A673 (cell line): ENCODE results near the gene SPRED2. TPM values are rescaled to one million over a fixed set of nuclear protein-coding genes. Genes with fewer than 3 reads are reported as not detected.

ENCODE experiments used
- BruUV-seq: library from RNA; stranded (reverse); fragments of 400-500 nt; replicated peaks from 2 replicates; lab custom pipeline; 2021; lab: Mats Ljungman, UMichigan
- CTCF ChIA-PET: fragments of 300-600 bp; sonication (Branson Sonifier 250); formaldehyde crosslinking; loops from one replicate; lab custom pipeline; 2022; ENCODE audit warnings: antibody characterized with exemption; lab: Charles Lee
- POLR2A ChIA-PET: fragments of 300-600 bp; sonication (Branson Sonifier 250); formaldehyde crosslinking; loops from one replicate; lab custom pipeline; 2022; ENCODE audit warnings: antibody characterized with exemption; ENCODE audit not compliant: low non-redundant PET; lab: Charles Lee
- DNase-seq: peaks from one replicate; pipeline ENCODE4 v3.0.0-alpha.2; 2015; ENCODE audit warnings: low spot score
- H3K27ac ChIP-seq: fragments of 200-600 bp; sonication (generic); 2 replicates; pipeline ENCODE4 v1.5.1; 2016; ENCODE audit warnings: mixed run types, low read depth, mild to moderate bottlenecking, mixed read lengths, antibody characterized with exemption, low read length; ENCODE audit not compliant: poor library complexity, severe bottlenecking
- H3K27me3 ChIP-seq: fragments of 200-600 bp; sonication (generic); replicated peaks from 2 replicates; pipeline ENCODE4 v1.6.1; 2017; ENCODE audit warnings: mixed run types, low read depth, mild to moderate bottlenecking, mixed read lengths, antibody characterized with exemption, low read length; ENCODE audit not compliant: insufficient read depth, poor library complexity
- H3K36me3 ChIP-seq: fragments of 200-600 bp; sonication (generic); 2 replicates; pipeline ENCODE4 v1.6.1; 2016; ENCODE audit warnings: mixed run types, mild to moderate bottlenecking, mixed read lengths, antibody characterized with exemption, low read length; ENCODE audit not compliant: insufficient read depth, poor library complexity, severe bottlenecking
- H3K4me1 ChIP-seq: fragments of 200-600 bp; sonication (generic); 2 replicates; pipeline ENCODE4 v1.6.1; 2017; ENCODE audit warnings: mixed run types, mild to moderate bottlenecking, mixed read lengths, antibody characterized with exemption, low read length; ENCODE audit not compliant: insufficient read depth, poor library complexity, severe bottlenecking
- H3K4me3 ChIP-seq: fragments of 200-600 bp; sonication (generic); 2 replicates; pipeline ENCODE4 v1.5.1; 2016; ENCODE audit warnings: low read depth, mixed run types, mild to moderate bottlenecking, mixed read lengths, low read length; ENCODE audit not compliant: poor library complexity, severe bottlenecking
- H3K9me3 ChIP-seq: fragments of 200-600 bp; sonication (generic); 2 replicates; pipeline ENCODE4 v1.6.1; 2016; ENCODE audit warnings: mixed run types, low read depth, mild to moderate bottlenecking, mixed read lengths, antibody characterized with exemption, low read length; ENCODE audit not compliant: poor library complexity, severe bottlenecking
- EZH2 ChIP-seq: fragments of 200-600 bp; sonication (generic); IDR thresholded peaks from 2 replicates; pipeline ENCODE4 v1.6.1; 2017; ENCODE audit warnings: borderline replicate concordance, low read depth, mild to moderate bottlenecking, mixed read lengths, antibody characterized with exemption, low read length; ENCODE audit not compliant: poor library complexity, severe bottlenecking
- intact Hi-C: fragments of 100-400 bp; cut with micrococcal nuclease; formaldehyde crosslinking; loops from one replicate; pipeline ENCODE4 v1.10.0; 2022; ENCODE audit not compliant: unreplicated experiment
- total RNA-seq: library from RNA; stranded (reverse); gene quantifications from 2 replicates; pipeline ENCODE4 v1.2.3, GENCODE V29; 2021
- TF ChIP-seq, protein P1 (sequence below): fragments of 300-800, 200-600 bp; sonication (generic); conservative IDR thresholded peaks from 2 replicates; pipeline ENCODE4 v1.5.1; 2017; ENCODE audit warnings: low read depth, mild to moderate bottlenecking, antibody characterized with exemption, low read length, moderate library complexity, mixed read lengths

SPRED2 gene
- total RNA-seq, 1 experiment from 2014 or later = 79.4 TPM

GRCh38 chr2:65369574-65369973 is 62.8 kb downstream of the SPRED2 start:
- Histone ChIP-seq H3K27ac (no peak overlapping the region), H3K4me1 (peaks cover 63% of the 10 kb centered on the region), H3K27me3 (no peaks in the 10 kb centered on the region), H3K9me3 (no peaks in the 10 kb centered on the region), H3K4me3 (no peak overlapping the region), H3K36me3 (no peaks in the 10 kb centered on the region)
- POLR2A ChIA-PET = no interaction called here
- DNase-seq = no peak
- TF ChIP-seq, protein P1, sequence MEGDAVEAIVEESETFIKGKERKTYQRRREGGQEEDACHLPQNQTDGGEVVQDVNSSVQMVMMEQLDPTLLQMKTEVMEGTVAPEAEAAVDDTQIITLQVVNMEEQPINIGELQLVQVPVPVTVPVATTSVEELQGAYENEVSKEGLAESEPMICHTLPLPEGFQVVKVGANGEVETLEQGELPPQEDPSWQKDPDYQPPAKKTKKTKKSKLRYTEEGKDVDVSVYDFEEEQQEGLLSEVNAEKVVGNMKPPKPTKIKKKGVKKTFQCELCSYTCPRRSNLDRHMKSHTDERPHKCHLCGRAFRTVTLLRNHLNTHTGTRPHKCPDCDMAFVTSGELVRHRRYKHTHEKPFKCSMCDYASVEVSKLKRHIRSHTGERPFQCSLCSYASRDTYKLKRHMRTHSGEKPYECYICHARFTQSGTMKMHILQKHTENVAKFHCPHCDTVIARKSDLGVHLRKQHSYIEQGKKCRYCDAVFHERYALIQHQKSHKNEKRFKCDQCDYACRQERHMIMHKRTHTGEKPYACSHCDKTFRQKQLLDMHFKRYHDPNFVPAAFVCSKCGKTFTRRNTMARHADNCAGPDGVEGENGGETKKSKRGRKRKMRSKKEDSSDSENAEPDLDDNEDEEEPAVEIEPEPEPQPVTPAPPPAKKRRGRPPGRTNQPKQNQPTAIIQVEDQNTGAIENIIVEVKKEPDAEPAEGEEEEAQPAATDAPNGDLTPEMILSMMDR = no peak
- no peak for TF ChIP-seq EZH2
- intact Hi-C loops = loop anchor here (5.0 kb wide), 1 partner anchor 63 kb away; the partner anchor contains the start of gene SPRED2
- CTCF ChIA-PET = interaction anchor here (1.2 kb wide), 1 partner anchor 9 kb away, joined by 3 read pairs; no protein-coding TSS in a partner anchor
- no TSS peak for BruUV-seq

DNA sequence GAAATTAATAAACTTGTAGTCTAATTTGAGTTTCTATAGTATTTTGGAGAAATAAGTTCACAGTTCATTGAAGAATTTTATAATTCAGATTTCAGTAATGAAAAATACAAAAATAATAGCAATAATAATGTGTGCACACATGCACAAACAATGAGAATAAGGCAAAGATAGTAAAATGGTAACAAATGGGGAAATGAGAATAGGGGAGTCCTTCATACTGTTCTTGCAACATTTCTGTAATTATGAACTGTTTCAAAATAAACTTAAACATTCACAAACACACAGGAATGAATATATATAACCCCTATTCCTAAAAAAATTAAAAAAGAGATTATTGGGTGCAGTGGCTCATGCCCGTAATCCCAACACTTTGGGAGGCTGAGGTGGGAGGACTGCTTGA is 63.9 kb downstream of the SPRED2 start:
- TF ChIP-seq EZH2 = no peak
- TF ChIP-seq, protein P1 = no peak
- H3K36me3 ChIP-seq = no peaks in the 10 kb centered on the region
- CTCF ChIA-PET = no interaction called here
- intact Hi-C loops = loop anchor here (5.0 kb wide), 1 partner anchor 64 kb away; the partner anchor contains the start of gene SPRED2
- H3K4me1 ChIP-seq = peaks cover 68% of the 10 kb centered on the region
- H3K9me3 ChIP-seq = no peaks in the 10 kb centered on the region
- no peak overlapping the region for H3K4me3 ChIP-seq
- POLR2A ChIA-PET = no interaction called here
- no peaks in the 10 kb centered on the region for H3K27me3 ChIP-seq
- BruUV-seq = no TSS peak
- DNase-seq = no peak
- peak overlapping the region; percentile 69 for H3K27ac ChIP-seq

DNA sequence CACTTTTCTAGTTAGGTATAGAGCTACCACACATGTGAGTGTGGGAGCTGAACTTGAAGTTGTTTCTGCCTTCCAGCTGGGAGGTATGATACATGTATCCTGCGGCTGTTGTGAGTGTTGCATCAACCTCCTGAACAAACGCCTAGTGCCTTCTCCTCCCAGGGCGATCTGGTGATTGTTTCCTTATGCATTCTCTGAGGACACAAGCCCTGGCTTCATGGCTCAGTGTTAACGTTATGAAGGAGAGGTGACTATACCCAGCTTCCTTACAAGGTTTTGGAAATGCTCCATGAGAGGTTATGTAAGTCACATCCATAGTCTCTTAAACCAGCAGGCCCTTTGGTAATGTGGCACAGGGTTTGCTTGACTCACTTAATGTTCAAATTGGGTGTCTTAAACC is 64.9 kb downstream of the SPRED2 start:
- ChIA-PET POLR2A (no interaction called here), CTCF (no interaction called here)
- BruUV-seq = no TSS peak
- Histone ChIP-seq H3K9me3 (no peaks in the 10 kb centered on the region), H3K36me3 (no peaks in the 10 kb centered on the region), H3K4me1 (peaks cover 68% of the 10 kb centered on the region), H3K27ac (peak overlapping the region; percentile 69), H3K27me3 (no peaks in the 10 kb centered on the region), H3K4me3 (no peak overlapping the region)
- TF ChIP-seq, protein P1 = no peak
- no peak for TF ChIP-seq EZH2
- intact Hi-C loops = loop anchor here (2.0 to 5.0 kb wide), 2 partner anchors 17 to 65 kb away; partner anchors contain the start of gene SPRED2
- DNase-seq = peak; percentile 81
